MCF 10A (cell line): ENCODE measurements around the gene CPT1B. TPM values are rescaled to one million over a fixed set of nuclear protein-coding genes. Genes with fewer than 3 reads are reported as not detected.

ENCODE experiments used
- BruUV-seq: library from RNA; stranded (reverse); fragments of 400-500 nt; replicated peaks from 2 replicates; lab custom pipeline; 2021; lab: Mats Ljungman, UMichigan
- CTCF ChIA-PET: fragments of 300-600 bp; sonication (Branson Sonifier 250); formaldehyde crosslinking; extraction: SDS; loops from one replicate; lab custom pipeline; 2021; ENCODE audit warnings: antibody characterized with exemption, inconsistent platforms; lab: Yijun Ruan, JAX
- POLR2A ChIA-PET: fragments of 300-600, 350-650 bp; sonication (Branson Sonifier 250); formaldehyde crosslinking; extraction: SDS; loops from one replicate; lab custom pipeline; 2020; ENCODE audit warnings: antibody characterized with exemption, inconsistent platforms; lab: Yijun Ruan, JAX
- DNase-seq: peaks from one replicate; pipeline ENCODE4 v3.0.0-alpha.2; 2018; ENCODE audit not compliant: unreplicated experiment
- H3K27ac Mint-ChIP-seq: one replicate; pipeline ENCODE4 v1.8.0; 2022; ENCODE audit warnings: mild to moderate bottlenecking, low read depth, mixed read lengths; ENCODE audit not compliant: unreplicated experiment
- H3K27me3 Mint-ChIP-seq: one replicate; pipeline ENCODE4 v1.8.0; 2022; ENCODE audit warnings: mixed read lengths; ENCODE audit not compliant: insufficient read depth, unreplicated experiment
- H3K36me3 Mint-ChIP-seq: one replicate; pipeline ENCODE4 v1.8.0; 2022; ENCODE audit warnings: mild to moderate bottlenecking, moderate library complexity, mixed read lengths; ENCODE audit not compliant: insufficient read depth, unreplicated experiment
- H3K4me1 Mint-ChIP-seq: one replicate; pipeline ENCODE4 v1.8.0; 2022; ENCODE audit warnings: mixed read lengths; ENCODE audit not compliant: insufficient read depth, unreplicated experiment
- H3K4me3 Mint-ChIP-seq: one replicate; pipeline ENCODE4 v1.8.0; 2022; ENCODE audit warnings: mild to moderate bottlenecking, moderate library complexity, mixed read lengths; ENCODE audit not compliant: unreplicated experiment
- H3K9me3 Mint-ChIP-seq: one replicate; pipeline ENCODE4 v1.8.0; 2022; ENCODE audit warnings: mixed read lengths; ENCODE audit not compliant: unreplicated experiment
- CTCF ChIP-seq: fragments of 200-600 bp; IDR thresholded peaks from one replicate; pipeline ENCODE4 v1.8.0; 2022; ENCODE audit warnings: antibody characterized with exemption, mild to moderate bottlenecking; ENCODE audit not compliant: unreplicated experiment
- intact Hi-C: fragments of 100-400 bp; cut with micrococcal nuclease; formaldehyde crosslinking; loops from 2 replicates; pipeline ENCODE4 v1.14.1; 2022
- total RNA-seq: library from RNA; stranded (reverse); gene quantifications from 2 replicates; pipeline ENCODE4 v1.2.3, GENCODE V29; 2022

Gene CPT1B
- total RNA-seq, 1 experiment from 2014 or later = 52.2 TPM

DNA sequence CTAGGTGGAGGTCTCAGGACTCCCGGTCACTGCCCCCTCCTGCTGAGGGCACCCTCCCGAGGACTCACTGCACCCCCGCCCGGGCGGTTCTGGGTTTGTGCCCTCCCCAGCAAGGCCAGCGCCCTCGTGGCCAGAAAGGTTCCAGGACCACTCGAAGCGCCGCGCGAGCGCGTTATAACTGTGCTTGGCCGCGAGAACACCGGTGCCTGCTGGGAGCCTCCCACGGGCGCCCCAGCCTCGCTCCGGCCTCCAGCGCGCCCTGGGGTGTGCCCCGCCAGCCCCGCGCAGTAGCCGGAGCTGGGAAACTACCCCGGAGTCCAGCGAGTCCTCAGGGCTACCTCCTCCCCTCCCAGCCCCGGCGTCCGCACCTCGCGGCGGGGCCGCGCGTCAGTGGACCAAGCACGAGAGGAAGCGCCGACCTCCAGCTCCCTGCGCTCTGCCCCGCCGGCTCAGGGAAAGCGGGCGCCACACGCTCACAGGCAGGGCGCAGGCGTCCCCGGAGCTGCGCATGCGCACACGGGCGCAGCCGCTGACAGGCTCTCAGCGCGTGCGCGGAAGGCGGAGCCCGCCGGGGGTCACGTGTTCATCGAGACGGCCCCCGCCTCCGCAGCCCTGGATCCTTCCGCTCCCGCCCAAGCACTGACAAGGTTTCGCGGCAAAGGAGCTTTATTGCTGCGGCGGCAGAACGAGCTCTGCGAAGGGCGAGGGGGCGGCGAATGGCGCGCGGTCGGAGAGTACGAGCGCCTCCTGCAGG lies 52.9 kb downstream of the CPT1B start, which contains the start of gene SCO2:
Gene SCO2, minus strand, starts transcription at position 495 of the 754 bp plus-strand sequence. CDS start 1,187 bp downstream, outside the sequence.
- no TSS peak for BruUV-seq
- ChIA-PET POLR2A (interaction anchor here (0.6 to 7.1 kb wide), 28 partner anchors 11 to 284 kb away, joined by 3 to 170 read pairs (median 5); partner anchors contain the start of genes ARSA, CHKB, KLHDC7B and LMF2), CTCF (interaction anchor here (0.5 to 2.6 kb wide), 23 partner anchors 11 to 667 kb away, joined by 3 to 17 read pairs (median 4); partner anchors contain the start of gene SYCE3)
- intact Hi-C loops = loop anchor here (5.0 kb wide), 1 partner anchor 57 kb away; the partner anchor contains the start of gene CHKB
- Mint-ChIP-seq H3K27ac (peak within 1 kb of the TSS; percentile 88), H3K9me3 (no peaks in the 10 kb centered on the region), H3K27me3 (no peaks in the 10 kb centered on the region), H3K36me3 (peaks cover 60% of the 10 kb centered on the region), H3K4me1 (peaks cover 20% of the 10 kb centered on the region), H3K4me3 (peak within 1 kb of the TSS; percentile 85)
- DNase-seq = peak; percentile 96
- TF ChIP-seq CTCF = peak; percentile 49

DNA sequence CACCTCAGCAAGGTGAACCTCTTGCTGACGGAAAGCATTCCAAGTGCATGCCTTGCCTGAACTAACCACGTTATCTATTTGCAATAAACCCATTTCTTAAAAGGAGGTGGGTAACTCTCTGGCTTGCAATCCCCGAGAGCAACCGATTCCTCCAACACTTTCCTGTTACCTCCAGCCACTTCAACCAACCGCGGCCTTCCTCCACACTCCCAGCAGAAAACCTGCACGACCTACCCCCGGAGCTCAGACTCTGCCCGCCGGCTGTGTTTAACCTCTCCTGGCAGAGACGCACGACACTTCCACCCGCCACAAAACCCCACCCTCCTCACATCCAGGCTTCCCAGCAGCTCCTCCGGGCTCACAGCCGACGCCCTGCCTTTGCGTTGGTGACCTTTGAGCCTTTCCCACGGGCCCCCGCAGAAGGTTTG lies 53.5 kb downstream of the CPT1B start:
- CTCF ChIA-PET = interaction anchor here (0.7 to 2.6 kb wide), 6 partner anchors 11 to 96 kb away, joined by 4 to 17 read pairs (median 8); partner anchors contain the start of gene SYCE3
- peak overlapping the region; percentile 85 for H3K4me3 Mint-ChIP-seq
- peak overlapping the region; percentile 88 for H3K27ac Mint-ChIP-seq
- intact Hi-C loops = loop anchor here (5.0 kb wide), 1 partner anchor 58 kb away; the partner anchor contains the start of gene CHKB
- no peaks in the 10 kb centered on the region for H3K9me3 Mint-ChIP-seq
- H3K4me1 Mint-ChIP-seq = peaks cover 20% of the 10 kb centered on the region
- H3K27me3 Mint-ChIP-seq = no peaks in the 10 kb centered on the region
- no peak for TF ChIP-seq CTCF
- peaks cover 63% of the 10 kb centered on the region for H3K36me3 Mint-ChIP-seq
- POLR2A ChIA-PET = interaction anchor here (0.6 to 7.1 kb wide), 19 partner anchors 10 to 282 kb away, joined by 3 to 170 read pairs (median 6); partner anchors contain the start of genes CHKB, KLHDC7B, LMF2 and NCAPH2
- BruUV-seq = no TSS peak
- DNase-seq = peak; percentile 16

- no peaks in the 10 kb centered on the region for H3K9me3 Mint-ChIP-seq
- ChIA-PET POLR2A (interaction anchor here (0.6 to 7.1 kb wide), 15 partner anchors 9 to 280 kb away, joined by 3 to 170 read pairs (median 13); partner anchors contain the start of genes CHKB, KLHDC7B, LMF2 and NCAPH2), CTCF (interaction anchor here (0.7 to 2.6 kb wide), 5 partner anchors 10 to 96 kb away, joined by 4 to 17 read pairs (median 5); partner anchors contain the start of gene SYCE3)
- intact Hi-C loops = no loop called here
- H3K36me3 Mint-ChIP-seq = peaks cover 60% of the 10 kb centered on the region
- no peak for DNase-seq
- H3K27ac Mint-ChIP-seq = peak overlapping the region; percentile 88
- peaks cover 20% of the 10 kb centered on the region for H3K4me1 Mint-ChIP-seq
- no peak for TF ChIP-seq CTCF
- BruUV-seq = no TSS peak
- H3K27me3 Mint-ChIP-seq = no peaks in the 10 kb centered on the region
- H3K4me3 Mint-ChIP-seq = peak overlapping the region; percentile 85
Measured at GRCh38 chr22:50523806-50524675, 54.2 kb downstream of the CPT1B start.
